ENCODE measurements around the gene ATL3.

DNA sequence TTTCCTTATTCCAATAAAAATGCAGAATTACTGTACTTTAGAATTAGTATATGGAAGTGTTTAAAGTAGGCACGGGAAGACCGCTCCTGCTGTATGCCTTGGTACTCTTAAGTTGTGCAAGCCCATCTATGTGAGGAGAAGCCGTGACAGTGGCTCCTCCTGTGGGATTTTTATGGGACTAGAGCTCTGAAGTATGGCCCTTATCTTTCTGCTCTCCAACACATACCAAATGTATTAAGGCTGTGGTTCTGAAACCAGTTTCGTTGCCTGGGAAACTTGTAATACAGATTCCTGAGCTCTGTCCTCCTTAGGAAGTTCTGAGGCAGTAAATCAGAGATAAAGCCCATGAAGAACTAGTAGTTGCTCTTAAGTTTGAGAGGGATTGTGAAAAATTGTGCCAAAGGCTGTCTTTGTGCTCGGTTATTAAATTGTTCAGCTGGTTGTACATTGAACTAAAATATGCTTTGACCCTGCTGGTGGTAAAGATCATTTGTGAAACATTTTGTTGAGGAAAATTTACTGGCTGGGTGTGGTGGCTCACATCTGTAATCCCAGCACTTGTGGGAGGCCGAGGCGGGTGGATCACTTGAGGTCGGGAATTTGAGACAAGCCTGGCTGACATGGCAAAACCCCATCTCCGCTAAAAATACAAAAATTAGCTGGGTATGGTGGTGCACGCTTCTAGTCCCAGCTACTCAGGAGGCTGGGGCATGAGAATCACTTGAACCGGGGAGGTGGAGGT, 39.5 kb upstream of the ATL3 start:
- TF ChIP-seq, protein P1, sequence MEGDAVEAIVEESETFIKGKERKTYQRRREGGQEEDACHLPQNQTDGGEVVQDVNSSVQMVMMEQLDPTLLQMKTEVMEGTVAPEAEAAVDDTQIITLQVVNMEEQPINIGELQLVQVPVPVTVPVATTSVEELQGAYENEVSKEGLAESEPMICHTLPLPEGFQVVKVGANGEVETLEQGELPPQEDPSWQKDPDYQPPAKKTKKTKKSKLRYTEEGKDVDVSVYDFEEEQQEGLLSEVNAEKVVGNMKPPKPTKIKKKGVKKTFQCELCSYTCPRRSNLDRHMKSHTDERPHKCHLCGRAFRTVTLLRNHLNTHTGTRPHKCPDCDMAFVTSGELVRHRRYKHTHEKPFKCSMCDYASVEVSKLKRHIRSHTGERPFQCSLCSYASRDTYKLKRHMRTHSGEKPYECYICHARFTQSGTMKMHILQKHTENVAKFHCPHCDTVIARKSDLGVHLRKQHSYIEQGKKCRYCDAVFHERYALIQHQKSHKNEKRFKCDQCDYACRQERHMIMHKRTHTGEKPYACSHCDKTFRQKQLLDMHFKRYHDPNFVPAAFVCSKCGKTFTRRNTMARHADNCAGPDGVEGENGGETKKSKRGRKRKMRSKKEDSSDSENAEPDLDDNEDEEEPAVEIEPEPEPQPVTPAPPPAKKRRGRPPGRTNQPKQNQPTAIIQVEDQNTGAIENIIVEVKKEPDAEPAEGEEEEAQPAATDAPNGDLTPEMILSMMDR (IDR thresholded peaks at IDR 0.05) = peak in 1 of 6 experiments; percentile 15
- TF ChIP-seq POLR2A (IDR thresholded peaks at IDR 0.05) = no peak

Data from adrenal gland (tissue), 5 donors.